Placental pericyte (primary cell): ENCODE data around the gene CYP2W1. TPM values are rescaled to one million over a fixed set of nuclear protein-coding genes. Genes with fewer than 3 reads are reported as not detected.

Experiments
- small RNA-seq: library from RNA; depleted of rRNA; stranded (forward); fragments of <200 nt; gene quantifications from one replicate; pipeline ENCODE3, GENCODE V24; 2012; ENCODE audit warnings: low replicate concordance
- total RNA-seq: library from RNA; depleted of rRNA; stranded (reverse); fragments of >200 nt; gene quantifications from 2 replicates; pipeline ENCODE4 v1.2.3, GENCODE V29; 2012

Gene CYP2W1
- total RNA-seq, result 1.8 TPM in 1 of 2 replicates, not detected in the other

GRCh38 chr7:983004-983615 is at the start of gene CYP2W1:
CYP2W1 (plus strand) TSS chr7:983181; CDS start chr7:983212, 31 bp downstream.

DNA sequence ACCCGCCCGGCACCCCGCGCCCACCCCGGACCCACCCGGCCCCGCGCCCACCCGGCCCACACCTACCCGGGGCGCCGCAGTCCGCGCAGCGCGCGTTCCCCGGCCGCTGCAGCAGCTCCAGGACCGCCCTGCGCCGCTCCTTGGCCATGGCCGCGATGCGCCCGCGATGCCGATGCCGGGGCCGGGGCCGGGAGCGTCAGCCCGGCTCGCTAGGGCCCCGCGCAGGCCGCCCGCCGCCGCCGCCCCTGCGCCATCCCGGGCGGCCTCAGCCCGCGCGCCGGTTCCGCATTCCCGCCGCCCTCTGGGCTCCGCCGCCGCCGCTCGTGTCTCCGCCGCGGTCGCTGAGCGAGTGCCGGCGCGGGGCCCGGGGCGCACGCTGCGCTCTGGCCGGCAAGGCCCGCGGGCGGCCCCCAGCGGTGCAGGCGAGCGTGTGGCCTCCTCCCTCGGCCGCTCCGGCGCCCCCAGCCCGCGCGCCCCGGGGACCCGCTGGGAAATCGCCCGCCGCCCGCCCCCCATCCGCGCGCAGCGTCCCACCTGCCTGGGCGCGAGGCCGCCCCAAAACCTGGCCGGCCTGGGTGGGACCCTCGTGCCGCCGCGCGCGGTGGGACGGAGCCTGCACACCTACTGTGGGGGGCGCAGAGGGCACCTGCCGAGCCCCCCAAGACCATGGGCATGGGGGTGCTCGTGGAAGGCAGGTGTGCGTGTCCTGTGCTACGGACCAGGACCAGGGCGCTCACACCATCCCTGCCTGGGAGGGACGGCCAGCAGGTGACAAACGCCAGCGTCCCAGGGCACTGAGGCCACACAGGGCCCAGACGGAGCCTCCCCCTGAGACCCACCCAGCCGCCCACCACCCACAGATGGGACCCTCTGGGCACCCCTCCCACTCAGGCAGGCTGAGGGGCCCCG is 28.4 kb upstream of the CYP2W1 start, which contains the start of gene ADAP1:
Gene ADAP1 (minus strand): TSS at position 351 of the 909 bp plus-strand sequence. CDS start 203 bp downstream, at position 148.

DNA sequence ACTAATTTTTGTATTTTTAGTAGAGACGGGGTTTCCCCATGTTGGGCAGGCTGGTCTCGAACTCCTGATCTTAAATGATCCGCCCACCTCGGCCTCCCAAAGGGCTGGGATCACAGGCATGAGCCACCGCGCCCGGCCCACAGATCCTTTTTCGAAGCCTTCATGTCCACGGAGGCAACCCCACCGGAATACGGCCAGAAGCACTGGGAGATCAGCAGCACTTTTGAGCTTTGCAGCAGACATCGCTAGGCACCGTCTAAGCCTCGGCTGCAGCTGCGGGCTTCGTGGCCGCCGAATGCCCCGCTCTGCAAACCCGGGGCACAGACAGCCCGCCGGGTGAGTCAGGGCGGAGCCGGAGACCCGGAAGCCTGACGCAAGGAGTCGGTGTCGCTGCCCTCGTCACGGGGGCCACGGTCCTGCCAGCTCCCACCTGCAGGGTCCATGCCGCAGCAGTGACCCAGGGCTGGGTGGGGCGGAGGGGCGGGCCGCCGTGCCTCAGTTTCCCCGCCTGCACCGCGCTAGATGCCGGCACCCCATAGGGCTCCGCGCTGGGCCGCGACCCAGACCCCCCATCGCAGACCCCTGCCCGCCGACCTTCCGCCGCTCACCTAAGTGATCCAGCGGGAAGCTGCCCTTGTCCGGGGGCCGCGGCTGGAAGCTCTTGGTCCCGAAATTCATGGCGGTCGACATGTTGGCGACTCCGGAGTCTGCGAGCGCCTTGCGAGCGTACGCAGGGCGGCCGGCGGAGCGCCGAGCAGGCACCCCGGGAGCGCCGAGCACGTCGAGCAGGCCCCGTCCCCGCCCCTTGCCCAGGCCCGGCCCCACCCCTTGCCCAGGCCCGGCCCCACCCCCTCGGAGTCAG is 7.9 kb upstream of the CYP2W1 start, which contains the start of gene COX19:
Gene COX19 (minus strand): TSS at position 730 of the 862 bp plus-strand sequence. CDS start 40 bp downstream, at position 690.

Small RNAs within 50 kb of the gene (small RNA-seq; reads per million reads assigned to genes)
- gene MIR339, result 62.1 reads per million, percentile 98 among the genes with 10 or more reads in this experiment

Other genes with a start within 250 kb of the CYP2W1 start
- 188 and 248 TPM in 2 replicates for gene SUN1, start 150.7 kb upstream of the CYP2W1 start, total RNA-seq
- 23.0 and 33.0 TPM in 2 replicates for gene GET4, start 106.6 kb upstream of the CYP2W1 start, total RNA-seq
- 3.1 and 13.1 TPM in 2 replicates for gene ADAP1, start 28.5 kb upstream of the CYP2W1 start, total RNA-seq
- gene COX19, start 7.6 kb upstream of the CYP2W1 start, total RNA-seq, result 9.2 and 11.2 TPM in 2 replicates
- 0.14 and 2.8 TPM in 2 replicates for gene GPR146, start 61.4 kb downstream of the CYP2W1 start, total RNA-seq
- gene GPER1, start 104.9 kb downstream of the CYP2W1 start, total RNA-seq, result 3.4 and 4.8 TPM in 2 replicates
- gene ZFAND2A, start 177.0 kb downstream of the CYP2W1 start, total RNA-seq, result 18.5 and 57.8 TPM in 2 replicates
- not detected in 2 replicates for gene UNCX, start 249.7 kb downstream of the CYP2W1 start, total RNA-seq